K562 (cell line): ENCODE data around the gene PIKFYVE. TPM values are rescaled to one million over a fixed set of nuclear protein-coding genes. Genes with fewer than 3 reads are reported as not detected.

ENCODE experiments used
- ATAC-seq: fragments of 200-7000 bp; cut with Tn5 transposase; 3 replicates; pipeline ENCODE4 v1.9.1; 2020; ENCODE audit warnings: moderate library complexity
- BruUV-seq: library from RNA; stranded (reverse); fragments of 400-500 nt; replicated peaks from 2 replicates; lab custom pipeline; 2021; lab: Mats Ljungman, UMichigan
- CTCF ChIA-PET: fragments of 300-600 bp; formaldehyde crosslinking; extraction: SDS; loops from one replicate; lab custom pipeline; 2021; ENCODE audit warnings: low intra/inter-chr PET ratio; lab: Yijun Ruan, JAX
- POLR2A ChIA-PET: fragments of 300-600, 350-650 bp; sonication (Branson Sonifier 250); formaldehyde crosslinking; extraction: SDS; loops from one replicate; lab custom pipeline; 2021; ENCODE audit warnings: antibody characterized with exemption, inconsistent platforms; lab: Yijun Ruan, JAX
- DNase-seq, 4 experiments: peaks; one replicate each; pipeline versions ENCODE4 v3.0.0 to v3.0.0-alpha.2; 2011 to 2018; ENCODE audit warnings: low spot score in 3 of 4, mixed read lengths in 3 of 4; ENCODE audit errors: extremely low read depth in 1 of 4
- FAIRE-seq: peaks from 2 replicates; lab custom pipeline; 2011; peaks lifted over from hg19 to GRCh38; lab: Jason Lieb, UNC
- H2AFZ ChIP-seq: 2 replicates; pipeline ENCODE4 v1.6.0; 2011; ENCODE audit warnings: low read depth, low read length, control low read depth, inconsistent platforms
- H3K27ac ChIP-seq: fragments of 200-600 bp; 3 replicates; pipeline ENCODE4 v1.8.0; 2011; ENCODE audit warnings: low read depth, mild to moderate bottlenecking, control low read depth, inconsistent platforms, low read length, moderate library complexity, mixed read lengths; ENCODE audit errors: extremely low read depth
- H3K27me3 ChIP-seq, 2 experiments: fragments of 300-600 bp in 1 of 2; 2 replicates in 1 of 2; 3 replicates in 1 of 2; pipeline versions ENCODE4 v1.6.0 to v1.8.0; 2011; ENCODE audit warnings: inconsistent platforms in 2 of 2, low read length in 2 of 2, mild to moderate bottlenecking in 1 of 2, mixed read lengths in 1 of 2, moderate library complexity in 1 of 2; ENCODE audit not compliant: control insufficient read depth in 2 of 2, insufficient read depth in 2 of 2
- H3K36me3 ChIP-seq: fragments of 300-600 bp; 3 replicates; pipeline ENCODE4 v1.8.0; 2011; ENCODE audit warnings: mild to moderate bottlenecking, low read length, inconsistent platforms; ENCODE audit not compliant: control insufficient read depth, insufficient read depth
- H3K4me1 ChIP-seq, 2 experiments: fragments of 200-600 bp in 1 of 2; replicated peaks in 1 of 2; 2 replicates in 1 of 2; 3 replicates in 1 of 2; pipeline versions ENCODE4 v1.5.1 to v1.8.0; 2011; ENCODE audit warnings: inconsistent platforms in 2 of 2, low read length in 2 of 2, mild to moderate bottlenecking in 1 of 2, mixed read lengths in 1 of 2, moderate library complexity in 1 of 2; ENCODE audit not compliant: control insufficient read depth in 2 of 2, insufficient read depth in 2 of 2
- H3K4me2 ChIP-seq: 2 replicates; pipeline ENCODE4 v1.6.1; 2011; ENCODE audit warnings: low read length, control low read depth, inconsistent platforms, mixed read lengths; ENCODE audit not compliant: insufficient read depth
- H3K4me3 ChIP-seq: fragments of 200-600 bp; sonication (generic), shearing (Covaris generic); 2 replicates; pipeline ENCODE4 v1.5.1; 2016; ENCODE audit warnings: control low read depth, inconsistent platforms
- H3K79me2 ChIP-seq: fragments of 200-600 bp; 3 replicates; pipeline ENCODE4 v1.8.0; 2011; ENCODE audit warnings: low read length, inconsistent platforms; ENCODE audit not compliant: control insufficient read depth, insufficient read depth
- H3K9ac ChIP-seq, 2 experiments: 2 replicates each; pipeline versions ENCODE4 v1.6.0 to v1.6.1; 2011; ENCODE audit warnings: low read depth in 2 of 2, low read length in 2 of 2, control low read depth in 1 of 2, inconsistent platforms in 1 of 2, mild to moderate bottlenecking in 1 of 2, mixed read lengths in 1 of 2; ENCODE audit not compliant: insufficient read depth in 1 of 2
- H3K9me1 ChIP-seq: one replicate; pipeline ENCODE4 v1.6.0; 2011; ENCODE audit warnings: inconsistent platforms, mild to moderate bottlenecking, low read length, moderate library complexity; ENCODE audit not compliant: control insufficient read depth, insufficient read depth
- H3K9me3 ChIP-seq: replicated peaks from 2 replicates; pipeline ENCODE4 v1.5.1; 2011; ENCODE audit warnings: low read depth, low read length, inconsistent platforms; ENCODE audit not compliant: control insufficient read depth, insufficient read depth
- H4K20me1 ChIP-seq: replicated peaks from 2 replicates; pipeline ENCODE4 v1.6.1; 2011; ENCODE audit warnings: low read length, inconsistent platforms, mixed read lengths; ENCODE audit not compliant: control insufficient read depth, insufficient read depth
- BACH1 ChIP-seq: fragments of 200-800 bp; sonication (Bioruptor generic); IDR thresholded peaks from 2 replicates; pipeline ENCODE4 v1.6.1; 2016; ENCODE audit warnings: missing genetic modification characterization, missing compliant biosample characterization
- CBX3 ChIP-seq, 2 experiments: IDR thresholded peaks; 1 replicate in 1 of 2; 2 replicates in 1 of 2; pipeline ENCODE4 v1.6.1; 2012; ENCODE audit warnings: inconsistent platforms in 2 of 2, low read length in 2 of 2, borderline replicate concordance in 1 of 2, control low read depth in 1 of 2
- FOXP4 ChIP-seq: sonication (generic); formaldehyde crosslinking; IDR thresholded peaks from 2 replicates; pipeline ENCODE4 v1.8.0; 2022; ENCODE audit warnings: mild to moderate bottlenecking, missing genetic modification reagents, borderline replicate concordance
- GATAD2A ChIP-seq: fragments of 450-650 bp; IDR thresholded peaks from 2 replicates; pipeline ENCODE4 v1.6.1; 2017
- IRF9 ChIP-seq: fragments of 450-650 bp; IDR thresholded peaks from 2 replicates; pipeline ENCODE4 v1.6.1; 2016; ENCODE audit warnings: missing biosample characterization, missing genetic modification characterization
- JUND ChIP-seq, 2 experiments: IDR thresholded peaks; 2 replicates in 1 of 2; 3 replicates in 1 of 2; pipeline ENCODE4 v1.6.1; 2011; ENCODE audit warnings: borderline replicate concordance in 2 of 2, low read depth in 2 of 2, low read length in 2 of 2, improper control_type of control experiment in 1 of 2, missing biosample characterization in 1 of 2, missing genetic modification characterization in 1 of 2, missing genetic modification reagents in 1 of 2
- NR2C2 ChIP-seq, 2 experiments: fragments of 200-800 bp in 1 of 2; sonication (Bioruptor generic) in 1 of 2; sonication (generic) in 1 of 2; formaldehyde crosslinking in 1 of 2; IDR thresholded peaks; 2 replicates each; pipeline versions ENCODE4 v1.6.1 to v1.8.0; 2016 to 2022; ENCODE audit warnings: mild to moderate bottlenecking in 1 of 2, missing compliant biosample characterization in 1 of 2, missing genetic modification characterization in 1 of 2, missing genetic modification reagents in 1 of 2
- NR3C1 ChIP-seq: sonication (generic); formaldehyde crosslinking; IDR thresholded peaks from 2 replicates; pipeline ENCODE4 v1.8.1; 2022; ENCODE audit warnings: missing genetic modification reagents
- SMARCE1 ChIP-seq: fragments of 450-650 bp; IDR thresholded peaks from 2 replicates; pipeline ENCODE4 v1.7.1; 2016; ENCODE audit warnings: mild to moderate bottlenecking
- ZKSCAN3 ChIP-seq: fragments of 250-450 bp; sonication (Bioruptor Pico); IDR thresholded peaks from 2 replicates; pipeline ENCODE4 v1.4.0; 2020
- ZNF511 ChIP-seq: sonication (generic); formaldehyde crosslinking; IDR thresholded peaks from 2 replicates; pipeline ENCODE4 v1.8.0; 2022; ENCODE audit warnings: mild to moderate bottlenecking, missing genetic modification reagents
- WGBS: fragments of 100-300 bp; shearing (Covaris generic); methylation state at CpG from one replicate; pipeline ENCODE4 v1.1.6; 2016; ENCODE audit warnings: low coverage, mixed read lengths; ENCODE audit not compliant: insufficient coverage; ENCODE audit errors: missing lambda C conversion rate; 5-methylcytosine and 5-hydroxymethylcytosine counted together
- in situ Hi-C: fragments of 300-500 bp; cut with MboI; formaldehyde crosslinking; loops from 4 replicates; pipeline ENCODE4 v1.15.0; 2018; ENCODE audit warnings: inconsistent platforms, mixed read lengths
- intact Hi-C: fragments of 100-400 bp; cut with micrococcal nuclease; formaldehyde crosslinking; loops from 2 replicates; pipeline ENCODE4 v1.14.2; 2022
- polyA plus RNA-seq, 8 experiments: library from polyadenylated mRNA; depleted of rRNA in 4 of 8; stranded (reverse) in 5 of 8; unstranded in 3 of 8; fragments of >200 nt; fragmentation: Nextera tagmentation in 2 of 8; fragmentation: Illumina TruSeq in 1 of 8; extraction: Ambion mirVana in 2 of 8; extraction: Trizol in 1 of 8; gene quantifications; 2 replicates each; pipeline versions ENCODE4 v1.2.1 to v1.2.3, GENCODE V29; 2011 to 2014; ENCODE audit warnings: inconsistent platforms in 1 of 8, missing spikeins in 1 of 8
- total RNA-seq, 7 experiments: library from RNA; depleted of rRNA in 6 of 7; stranded (reverse); fragments of >200 nt in 6 of 7; fragmentation: Illumina TruSeq in 2 of 7; extraction: Trizol in 2 of 7; gene quantifications; 2 replicates each; pipeline versions ENCODE4 v1.2.1 to v1.2.3, GENCODE V29; 2011 to 2021; ENCODE audit warnings: low replicate concordance in 1 of 7

The PIKFYVE gene
- total and polyA plus RNA-seq, 9 of the 15 experiments (the other 6 are each of a cell fraction or from before 2014, with no cell fraction given) = 3.6 to 25.6 (median 16.7) TPM

DNA sequence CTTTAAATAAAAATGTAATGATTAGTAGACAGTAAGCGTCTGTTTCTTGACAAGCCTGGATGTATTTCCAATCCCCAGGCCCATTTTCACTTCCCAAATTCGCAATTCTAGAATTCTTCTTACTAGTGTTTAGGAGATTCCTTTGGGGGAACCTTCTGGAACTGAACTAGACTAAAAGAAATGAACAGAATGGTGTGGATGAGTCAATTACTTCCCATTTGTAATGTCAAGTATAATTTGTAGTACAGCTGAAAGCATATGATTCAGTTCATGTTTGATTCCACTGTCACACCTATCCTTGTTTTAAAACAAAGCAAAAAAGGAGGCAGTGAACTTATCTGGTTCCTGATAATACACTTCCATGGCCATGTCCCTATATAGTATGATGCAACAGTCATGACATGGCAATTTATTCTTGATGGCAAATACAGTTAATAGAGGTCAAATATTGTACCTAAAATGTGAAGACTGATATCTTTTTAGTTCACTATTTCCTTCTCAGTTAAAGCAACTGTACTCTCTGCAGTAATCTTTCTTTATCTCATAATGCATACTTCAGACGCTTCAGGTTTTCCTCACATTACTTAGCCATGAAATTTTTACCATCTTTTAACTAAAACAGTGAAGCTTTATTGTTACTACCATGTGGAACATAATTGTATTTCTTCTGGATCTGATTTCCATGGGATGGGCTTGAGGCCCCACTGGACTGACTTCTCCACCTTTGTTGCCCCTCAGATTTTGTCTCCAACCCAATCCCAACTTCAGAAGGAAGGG lies 13.2 kb upstream of the PIKFYVE start:
- Histone ChIP-seq H4K20me1 (no peaks in the 10 kb centered on the region), H2AFZ (peak overlapping the region; percentile 28), H3K79me2 (peaks cover 39% of the 10 kb centered on the region), H3K27me3 (no peaks in the 10 kb centered on the region), H3K9me3 (no peaks in the 10 kb centered on the region), H3K4me2 (peak overlapping the region; percentile 99), H3K4me3 (peak overlapping the region; percentile 84), H3K9ac (peak overlapping the region; percentile 56 to 81; a peak in 3 of 4 replicates), H3K27ac (peak overlapping the region; percentile 80), H3K4me1 (peaks cover 8 to 13% of the 10 kb centered on the region in 2 experiments; a peak in 4 of 5 replicates), H3K9me1 (no peaks in the 10 kb centered on the region), H3K36me3 (peaks cover 59% of the 10 kb centered on the region; the same call in 2 of the 3 replicates)
- intact Hi-C loops (no loop called here), in situ Hi-C loops (no loop called here)
- no TSS peak for BruUV-seq
- ATAC-seq = peak; percentile 17; the same call in 2 of the 3 replicates
- CTCF ChIA-PET = no interaction called here
- FAIRE-seq = peak; percentile 61
- POLR2A ChIA-PET = interaction anchor here (0.7 to 4.6 kb wide), 5 partner anchors 11 to 375 kb away, joined by 3 to 21 read pairs (median 6); partner anchors contain the start of gene PIKFYVE
- peak in 2 of 4 experiments; percentile 16 to 50 for DNase-seq
- WGBS = 16% methylated on average over 3 of the region's 3 CpGs
- TF ChIP-seq ZNF511 (CRISPR knock-in tag) = no peak
- peak; percentile 58; the same call in 1 of the 2 replicates for TF ChIP-seq BACH1 (tag)
- no peak for TF ChIP-seq NR3C1
- no peak for TF ChIP-seq NR2C2 (CRISPR knock-in tag; IDR thresholded peaks at IDR 0.05)
- TF ChIP-seq NR2C2 (tag; IDR thresholded peaks at IDR 0.05) = peak; percentile 12; the same call in 1 of the 2 replicates
- TF ChIP-seq CBX3 (IDR thresholded peaks at IDR 0.05; ENCODE audit: borderline replicate concordance in 1 of 2, low read length in 2 of 2) = no peak
- peak; percentile 85 for TF ChIP-seq JUND (IDR thresholded peaks at IDR 0.05; ENCODE audit: borderline replicate concordance, low read depth, low read length)
- TF ChIP-seq JUND (tag; IDR thresholded peaks at IDR 0.05; ENCODE audit: borderline replicate concordance, low read depth, low read length) = peak; percentile 87
- peak; percentile 93 for TF ChIP-seq IRF9 (tag)
- no peak for TF ChIP-seq FOXP4
- TF ChIP-seq SMARCE1 = peak; percentile 41
- TF ChIP-seq ZKSCAN3 (CRISPR knock-in tag) = no peak
- TF ChIP-seq GATAD2A = no peak
